HEK293 (cell line): ENCODE measurements around the gene DEAF1.

Source experiments
- CTCF ChIA-PET: fragments of 350-600 bp; formaldehyde crosslinking; extraction: SDS; loops from one replicate; lab custom pipeline; 2021; ENCODE audit warnings: antibody characterized with exemption; lab: Yijun Ruan, JAX
- POLR2A ChIA-PET: fragments of 300-600 bp; formaldehyde crosslinking; extraction: SDS; loops from one replicate; lab custom pipeline; 2020; ENCODE audit warnings: antibody characterized with exemption, inconsistent platforms; lab: Yijun Ruan, JAX
- H3K27ac ChIP-seq: fragments of 200-500 bp; sonication (Bioruptor generic); 2 replicates; pipeline ENCODE4 v1.5.1; 2014; ENCODE audit warnings: low read depth, low read length, control low read depth, inconsistent platforms; ENCODE audit errors: extremely low read depth
- H3K36me3 ChIP-seq, 2 experiments: fragments of 200-500 bp in 1 of 2; sonication (Bioruptor generic) in 1 of 2; 1 replicate in 1 of 2; 2 replicates in 1 of 2; pipeline ENCODE4 v1.5.1; 2014 to 2017; ENCODE audit warnings: inconsistent platforms in 2 of 2, low read length in 2 of 2; ENCODE audit not compliant: control insufficient read depth in 2 of 2, insufficient read depth in 1 of 2
- H3K4me1 ChIP-seq: fragments of 200-500 bp; sonication (Bioruptor generic); 2 replicates; pipeline ENCODE4 v1.5.1; 2014; ENCODE audit warnings: mild to moderate bottlenecking, low read length, inconsistent platforms; ENCODE audit not compliant: control insufficient read depth, insufficient read depth
- H3K4me3 ChIP-seq: 2 replicates; pipeline ENCODE4 v1.5.1; 2011; ENCODE audit warnings: low read depth, mild to moderate bottlenecking, control low read depth, low read length, moderate library complexity
- H3K9me3 ChIP-seq: fragments of 200-500 bp; sonication (Bioruptor generic); 2 replicates; pipeline ENCODE4 v1.5.1; 2014; ENCODE audit warnings: low read depth, low read length, inconsistent platforms; ENCODE audit not compliant: control insufficient read depth, insufficient read depth
- GLIS1 ChIP-seq: fragments of 450-650 bp; formaldehyde crosslinking; IDR thresholded peaks from 2 replicates; pipeline ENCODE4 v1.5.1; 2016; ENCODE audit warnings: missing biosample characterization, missing genetic modification characterization
- HOXC10 ChIP-seq: sonication (generic); formaldehyde crosslinking; IDR thresholded peaks from 2 replicates; pipeline ENCODE4 v1.8.1; 2023; ENCODE audit warnings: mild to moderate bottlenecking, missing genetic modification reagents
- KLF16 ChIP-seq: fragments of 450-650 bp; formaldehyde crosslinking; IDR thresholded peaks from 2 replicates; pipeline ENCODE4 v1.5.1; 2017; ENCODE audit warnings: missing biosample characterization, missing genetic modification characterization
- PRDM4 ChIP-seq: fragments of 450-650 bp; formaldehyde crosslinking; IDR thresholded peaks from 2 replicates; pipeline ENCODE4 v1.5.1; 2017; ENCODE audit warnings: missing biosample characterization, missing genetic modification characterization
- SP2 ChIP-seq: fragments of 450-650 bp; formaldehyde crosslinking; IDR thresholded peaks from 2 replicates; pipeline ENCODE4 v1.5.1; 2016; ENCODE audit warnings: missing biosample characterization, missing genetic modification characterization
- SP3 ChIP-seq: fragments of 450-650 bp; formaldehyde crosslinking; IDR thresholded peaks from 2 replicates; pipeline ENCODE4 v1.5.1; 2016; ENCODE audit warnings: missing biosample characterization, missing genetic modification characterization
- TRIM28 ChIP-seq: IDR thresholded peaks from 2 replicates; pipeline ENCODE4 v1.6.1; 2011; ENCODE audit warnings: low read length, control low read depth, borderline replicate concordance
- WT1 ChIP-seq: fragments of 450-650 bp; formaldehyde crosslinking; IDR thresholded peaks from 2 replicates; pipeline ENCODE4 v1.5.1; 2016; ENCODE audit warnings: missing biosample characterization, missing genetic modification characterization
- ZBTB1 ChIP-seq: fragments of 450-650 bp; formaldehyde crosslinking; IDR thresholded peaks from 2 replicates; pipeline ENCODE4 v1.5.1; 2016; ENCODE audit warnings: missing biosample characterization, missing genetic modification characterization
- ZEB2 ChIP-seq: fragments of 450-650 bp; formaldehyde crosslinking; IDR thresholded peaks from 2 replicates; pipeline ENCODE4 v1.5.1; 2016; ENCODE audit warnings: missing biosample characterization, missing genetic modification characterization
- ZNF214 ChIP-seq: fragments of 450-650 bp; formaldehyde crosslinking; IDR thresholded peaks from 2 replicates; pipeline ENCODE4 v1.5.1; 2017; ENCODE audit warnings: missing biosample characterization, mild to moderate bottlenecking, missing genetic modification characterization, borderline replicate concordance
- ZNF292 ChIP-seq: fragments of 450-650 bp; formaldehyde crosslinking; IDR thresholded peaks from 2 replicates; pipeline ENCODE4 v1.5.1; 2016; ENCODE audit warnings: low read depth, missing biosample characterization, missing genetic modification characterization, borderline replicate concordance
- ZNF529 ChIP-seq: fragments of 450-650 bp; formaldehyde crosslinking; IDR thresholded peaks from 2 replicates; pipeline ENCODE4 v1.5.1; 2017; ENCODE audit warnings: missing genetic modification characterization, missing biosample characterization; ENCODE audit not compliant: insufficient replicate concordance
- ZNF555 ChIP-seq: fragments of 450-650 bp; formaldehyde crosslinking; conservative IDR thresholded peaks from 2 replicates; pipeline ENCODE4 v1.5.1; 2017; ENCODE audit warnings: missing biosample characterization, mild to moderate bottlenecking, missing genetic modification characterization, inconsistent platforms
- ZNF843 ChIP-seq: fragments of 450-650 bp; formaldehyde crosslinking; IDR thresholded peaks from 2 replicates; pipeline ENCODE4 v1.5.1; 2016; ENCODE audit warnings: missing biosample characterization, missing genetic modification characterization
- ZSCAN23 ChIP-seq: fragments of 450-650 bp; formaldehyde crosslinking; IDR thresholded peaks from 2 replicates; pipeline ENCODE4 v1.5.1; 2016; ENCODE audit warnings: missing biosample characterization, missing genetic modification characterization
- TF ChIP-seq, protein P1 (sequence below): fragments of 450-650 bp; formaldehyde crosslinking; IDR thresholded peaks from 2 replicates; pipeline ENCODE4 v1.5.0; 2017; ENCODE audit warnings: missing biosample characterization, missing genetic modification characterization, borderline replicate concordance
- TF ChIP-seq, protein P2 (sequence below): fragments of 450-650 bp; formaldehyde crosslinking; IDR thresholded peaks from 2 replicates; pipeline ENCODE4 v1.5.1; 2017; ENCODE audit warnings: missing biosample characterization, missing genetic modification characterization
- TF ChIP-seq, protein P3 (sequence below): fragments of 450-650 bp; formaldehyde crosslinking; IDR thresholded peaks from 2 replicates; pipeline ENCODE4 v1.5.1; 2016; ENCODE audit warnings: missing biosample characterization, missing genetic modification characterization, low read depth

DEAF1 gene

GRCh38 chr11:635945-636510, 59.0 kb downstream of the DEAF1 start (continued):
- no peak for TF ChIP-seq HOXC10 (CRISPR knock-in tag)
- TF ChIP-seq, protein P1, sequence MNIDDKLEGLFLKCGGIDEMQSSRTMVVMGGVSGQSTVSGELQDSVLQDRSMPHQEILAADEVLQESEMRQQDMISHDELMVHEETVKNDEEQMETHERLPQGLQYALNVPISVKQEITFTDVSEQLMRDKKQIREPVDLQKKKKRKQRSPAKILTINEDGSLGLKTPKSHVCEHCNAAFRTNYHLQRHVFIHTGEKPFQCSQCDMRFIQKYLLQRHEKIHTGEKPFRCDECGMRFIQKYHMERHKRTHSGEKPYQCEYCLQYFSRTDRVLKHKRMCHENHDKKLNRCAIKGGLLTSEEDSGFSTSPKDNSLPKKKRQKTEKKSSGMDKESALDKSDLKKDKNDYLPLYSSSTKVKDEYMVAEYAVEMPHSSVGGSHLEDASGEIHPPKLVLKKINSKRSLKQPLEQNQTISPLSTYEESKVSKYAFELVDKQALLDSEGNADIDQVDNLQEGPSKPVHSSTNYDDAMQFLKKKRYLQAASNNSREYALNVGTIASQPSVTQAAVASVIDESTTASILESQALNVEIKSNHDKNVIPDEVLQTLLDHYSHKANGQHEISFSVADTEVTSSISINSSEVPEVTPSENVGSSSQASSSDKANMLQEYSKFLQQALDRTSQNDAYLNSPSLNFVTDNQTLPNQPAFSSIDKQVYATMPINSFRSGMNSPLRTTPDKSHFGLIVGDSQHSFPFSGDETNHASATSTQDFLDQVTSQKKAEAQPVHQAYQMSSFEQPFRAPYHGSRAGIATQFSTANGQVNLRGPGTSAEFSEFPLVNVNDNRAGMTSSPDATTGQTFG, result no peak
- no peak for TF ChIP-seq GLIS1 (tag by site-specific recombination)

- no peaks in the 10 kb centered on the region for H3K4me1 ChIP-seq
- H3K27ac ChIP-seq, result no peak overlapping the region
- TF ChIP-seq SP2 (tag by site-specific recombination), result no peak
- no peak for TF ChIP-seq SP3 (tag by site-specific recombination)
- no peak for TF ChIP-seq ZEB2 (tag by site-specific recombination)
- TF ChIP-seq ZSCAN23 (tag by site-specific recombination), result no peak
- TF ChIP-seq, protein P2, sequence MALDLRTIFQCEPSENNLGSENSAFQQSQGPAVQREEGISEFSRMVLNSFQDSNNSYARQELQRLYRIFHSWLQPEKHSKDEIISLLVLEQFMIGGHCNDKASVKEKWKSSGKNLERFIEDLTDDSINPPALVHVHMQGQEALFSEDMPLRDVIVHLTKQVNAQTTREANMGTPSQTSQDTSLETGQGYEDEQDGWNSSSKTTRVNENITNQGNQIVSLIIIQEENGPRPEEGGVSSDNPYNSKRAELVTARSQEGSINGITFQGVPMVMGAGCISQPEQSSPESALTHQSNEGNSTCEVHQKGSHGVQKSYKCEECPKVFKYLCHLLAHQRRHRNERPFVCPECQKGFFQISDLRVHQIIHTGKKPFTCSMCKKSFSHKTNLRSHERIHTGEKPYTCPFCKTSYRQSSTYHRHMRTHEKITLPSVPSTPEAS (tag by site-specific recombination), result no peak
- TF ChIP-seq ZBTB1, result no peak
- TF ChIP-seq TRIM28, result no peak
- TF ChIP-seq ZNF292, result no peak
- TF ChIP-seq, protein P3, sequence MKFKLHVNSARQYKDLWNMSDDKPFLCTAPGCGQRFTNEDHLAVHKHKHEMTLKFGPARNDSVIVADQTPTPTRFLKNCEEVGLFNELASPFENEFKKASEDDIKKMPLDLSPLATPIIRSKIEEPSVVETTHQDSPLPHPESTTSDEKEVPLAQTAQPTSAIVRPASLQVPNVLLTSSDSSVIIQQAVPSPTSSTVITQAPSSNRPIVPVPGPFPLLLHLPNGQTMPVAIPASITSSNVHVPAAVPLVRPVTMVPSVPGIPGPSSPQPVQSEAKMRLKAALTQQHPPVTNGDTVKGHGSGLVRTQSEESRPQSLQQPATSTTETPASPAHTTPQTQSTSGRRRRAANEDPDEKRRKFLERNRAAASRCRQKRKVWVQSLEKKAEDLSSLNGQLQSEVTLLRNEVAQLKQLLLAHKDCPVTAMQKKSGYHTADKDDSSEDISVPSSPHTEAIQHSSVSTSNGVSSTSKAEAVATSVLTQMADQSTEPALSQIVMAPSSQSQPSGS (tag by site-specific recombination), result no peak
- TF ChIP-seq ZNF555, result no peak
- TF ChIP-seq ZNF214 (tag by site-specific recombination), result no peak
- no peak for TF ChIP-seq ZNF843 (tag by site-specific recombination)
- no peak for TF ChIP-seq HOXC10 (CRISPR knock-in tag)
- TF ChIP-seq KLF16 (tag by site-specific recombination), result no peak
- TF ChIP-seq ZNF529 (tag by site-specific recombination), result no peak
- no peak for TF ChIP-seq PRDM4 (tag by site-specific recombination)
- TF ChIP-seq WT1 (tag by site-specific recombination), result no peak
- ChIA-PET CTCF (interaction anchor here (0.7 kb wide), 1 partner anchor 78 kb away, joined by 3 read pairs; no protein-coding TSS in a partner anchor), POLR2A (no interaction called here)
- no peaks in the 10 kb centered on the region for H3K9me3 ChIP-seq
- H3K36me3 ChIP-seq, result no peaks in the 10 kb centered on the region; a peak in 1 of 3 replicates
- no peak overlapping the region for H3K4me3 ChIP-seq
Measured at GRCh38 chr11:630871-631270, 64.2 kb downstream of the DEAF1 start.
